Neural progenitor cell (in vitro differentiated cells): ENCODE data around the gene ASPN.

ENCODE experiments used
- CTCF ChIP-seq: fragments of 200-600 bp; sonication (generic); IDR thresholded peaks from 2 replicates; pipeline ENCODE4 v1.5.1; 2017; ENCODE audit warnings: antibody characterized with exemption, mild to moderate bottlenecking
- EZH2phosphoT487 ChIP-seq: fragments of 200-600 bp; sonication (generic); IDR thresholded peaks from 2 replicates; pipeline ENCODE4 v1.6.1; 2017; ENCODE audit warnings: antibody characterized with exemption

GRCh38 chr9:92483627-92484545 is 1.6 kb upstream of the ASPN start:
- TF ChIP-seq CTCF (no peak), EZH2phosphoT487 (no peak)
